Measurements from ENCODE around the gene MYRFL. TPM values are rescaled to one million over a fixed set of nuclear protein-coding genes. Genes with fewer than 3 reads are reported as not detected.
"Not testable (repeated sequence)": the region's sequence is repeated elsewhere in the genome, so short reads cannot be mapped to it uniquely, and the experiment has no call there.

The MYRFL gene
- 0.32 TPM for total RNA-seq
- long read RNA-seq = 0 reads

- DNase-seq (ENCODE audit: low spot score) = no peak
- intact Hi-C loops (cut with DNase I) = no loop called here
These were observed at the start of gene MYRFL for GRCh38 chr12:69824966-69825560. MYRFL (plus strand) TSS chr12:69825227; CDS start chr12:69825518, 291 bp downstream.

GRCh38 chr12:69779928-69780327 lies 45.1 kb upstream of the MYRFL start:
- intact Hi-C loops (cut with DNase I) = no loop called here
- no peak for DNase-seq (ENCODE audit: low spot score)

GRCh38 chr12:69783365-69783764 lies 41.7 kb upstream of the MYRFL start:
- no peak for DNase-seq (ENCODE audit: low spot score)
- intact Hi-C loops (cut with DNase I) = no loop called here

GRCh38 chr12:69789351-69789750 lies 35.7 kb upstream of the MYRFL start:
- intact Hi-C loops (cut with DNase I) = no loop called here
- no peak for DNase-seq (ENCODE audit: low spot score)

GRCh38 chr12:69792533-69792932 lies 32.5 kb upstream of the MYRFL start:
- intact Hi-C loops (cut with DNase I) = no loop called here
- DNase-seq (ENCODE audit: low spot score) = no peak

GRCh38 chr12:69807101-69807897 lies 17.7 kb upstream of the MYRFL start:
- DNase-seq (ENCODE audit: low spot score); intact Hi-C loops (cut with DNase I): not testable (repeated sequence)

- DNase-seq (ENCODE audit: low spot score) = no peak
- intact Hi-C loops (cut with DNase I) = no loop called here
These were observed 14.0 kb upstream of the MYRFL start for GRCh38 chr12:69810870-69811498.

GRCh38 chr12:69816082-69816481 lies 8.9 kb upstream of the MYRFL start:
- intact Hi-C loops (cut with DNase I) = no loop called here
- DNase-seq (ENCODE audit: low spot score) = no peak

- intact Hi-C loops (cut with DNase I) = no loop called here
- DNase-seq (ENCODE audit: low spot score) = no peak
These were observed 4.0 kb upstream of the MYRFL start for GRCh38 chr12:69821032-69821455.

- intact Hi-C loops (cut with DNase I) = no loop called here
- DNase-seq (ENCODE audit: low spot score) = no peak
These were observed 3.4 kb upstream of the MYRFL start for GRCh38 chr12:69821456-69822159.

- intact Hi-C loops (cut with DNase I) = no loop called here
These were observed 2.7 kb upstream of the MYRFL start for GRCh38 chr12:69822201-69822860.

GRCh38 chr12:69824028-69824427 lies 999 bp upstream of the MYRFL start:
- DNase-seq (ENCODE audit: low spot score) = no peak
- intact Hi-C loops (cut with DNase I) = no loop called here

More at GRCh38 chr12:69822201-69822860, 2.7 kb upstream of the MYRFL start:
- DNase-seq (ENCODE audit: low spot score) = no peak

- no peak for DNase-seq (ENCODE audit: low spot score)
- intact Hi-C loops (cut with DNase I) = no loop called here
These were observed 3.9 kb downstream of the MYRFL start for GRCh38 chr12:69828897-69829296.

GRCh38 chr12:69833696-69834095 lies 8.7 kb downstream of the MYRFL start:
- intact Hi-C loops (cut with DNase I) = no loop called here
- DNase-seq (ENCODE audit: low spot score) = no peak

GRCh38 chr12:69834147-69834546 lies 9.1 kb downstream of the MYRFL start:
- no peak for DNase-seq (ENCODE audit: low spot score)
- intact Hi-C loops (cut with DNase I) = no loop called here

GRCh38 chr12:69834576-69834975 lies 9.5 kb downstream of the MYRFL start:
- intact Hi-C loops (cut with DNase I) = no loop called here
- DNase-seq (ENCODE audit: low spot score) = no peak

GRCh38 chr12:69835081-69835480 lies 10.1 kb downstream of the MYRFL start:
- intact Hi-C loops (cut with DNase I) = no loop called here
- DNase-seq (ENCODE audit: low spot score) = no peak

- intact Hi-C loops (cut with DNase I) = no loop called here
- DNase-seq (ENCODE audit: low spot score) = no peak
These were observed 11.0 kb downstream of the MYRFL start for GRCh38 chr12:69836015-69836414.

GRCh38 chr12:69837191-69837590 lies 12.2 kb downstream of the MYRFL start:
- intact Hi-C loops (cut with DNase I) = no loop called here
- no peak for DNase-seq (ENCODE audit: low spot score)
